ENCODE data around the gene CFP. TPM values are rescaled to one million over a fixed set of nuclear protein-coding genes. Genes with fewer than 3 reads are reported as not detected.

Gene CFP
- total and polyA plus RNA-seq, 2 donors: 0.79 to 3.3 TPM

Small RNA genes lying within 50 kb of the gene (small RNA-seq; reads per million reads assigned to genes)
- not detected for gene MIR4769

Other genes starting within 250 kb of the CFP start
- 14.5 TPM for gene ZNF41, start 146.7 kb downstream of the CFP start, total RNA-seq
- gene ZNF41, start 146.7 kb downstream of the CFP start, polyA plus RNA-seq: 5.1 TPM
- gene ARAF, start 68.7 kb downstream of the CFP start, total RNA-seq: 12.3 TPM
- 45.4 TPM for gene ARAF, start 68.7 kb downstream of the CFP start, polyA plus RNA-seq
- gene TIMP1, start 47.5 kb downstream of the CFP start, total RNA-seq: 77.2 TPM
- 555 TPM for gene TIMP1, start 47.5 kb downstream of the CFP start, polyA plus RNA-seq
- 0.63 TPM for gene SYN1, start 10.1 kb downstream of the CFP start, total RNA-seq
- gene SYN1, start 10.1 kb downstream of the CFP start, polyA plus RNA-seq: 2.0 TPM
- 8.6 TPM for gene ELK1, start 20.6 kb upstream of the CFP start, total RNA-seq
- 30.2 TPM for gene ELK1, start 20.6 kb upstream of the CFP start, polyA plus RNA-seq
- gene UXT, start 29.2 kb upstream of the CFP start, total RNA-seq: 65.8 TPM
- gene UXT, start 29.2 kb upstream of the CFP start, polyA plus RNA-seq: 133 TPM
- gene ZNF81, start 207.0 kb upstream of the CFP start, total RNA-seq: 14.4 TPM
- gene ZNF81, start 207.0 kb upstream of the CFP start, polyA plus RNA-seq: 2.0 TPM